NCI-H1436 (cell line): ENCODE results near the gene GPC1.
A peak's percentile ranks its signal among the peaks of the same experiment; 100 is the strongest.

Experiments
- DNase-seq: peaks from one replicate; lab custom pipeline; 2025; lab: John Stamatoyannopoulos, UW

GPC1 gene

DNA sequence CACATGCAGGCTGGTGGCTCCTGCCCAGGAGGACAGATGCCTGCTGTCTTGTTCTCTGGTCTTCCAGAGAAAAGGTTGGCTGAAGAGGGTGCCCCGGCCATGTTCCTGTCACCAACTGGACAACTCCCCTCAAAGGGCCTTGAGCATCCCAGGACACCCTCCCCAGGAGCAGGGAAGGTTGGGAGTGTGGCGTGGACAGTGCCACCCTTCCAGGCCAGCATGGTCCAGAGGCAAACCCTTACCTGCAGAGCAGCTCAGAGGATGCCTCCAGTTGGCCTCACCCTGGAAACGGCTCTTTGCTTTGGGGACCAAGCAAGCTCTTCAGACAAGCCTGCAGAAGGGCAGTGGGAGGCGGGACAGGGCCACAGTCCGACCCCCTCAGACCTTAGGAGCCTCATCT is 4.9 kb upstream of the GPC1 start:
- no peak for DNase-seq

DNA sequence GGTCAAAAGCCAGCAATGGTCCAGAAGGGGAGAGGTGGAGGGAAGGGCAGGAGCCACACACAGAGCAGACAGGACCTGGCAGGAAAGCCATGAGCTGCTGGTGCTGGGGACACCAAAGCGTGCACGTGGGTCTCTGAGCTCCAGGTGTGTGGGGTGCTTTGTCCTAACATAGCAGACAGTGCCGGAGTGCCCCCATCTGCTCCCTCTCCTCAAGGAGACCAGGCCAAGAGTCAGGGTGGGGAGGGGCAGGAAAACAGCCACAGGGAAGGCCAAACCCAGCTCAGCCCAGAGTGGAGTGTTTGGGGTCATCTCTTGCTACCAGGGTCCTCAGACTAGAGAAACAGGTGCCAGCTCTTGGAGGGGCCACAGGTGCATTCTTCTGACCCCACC is 4.2 kb upstream of the GPC1 start:
- DNase-seq, result no peak

DNA sequence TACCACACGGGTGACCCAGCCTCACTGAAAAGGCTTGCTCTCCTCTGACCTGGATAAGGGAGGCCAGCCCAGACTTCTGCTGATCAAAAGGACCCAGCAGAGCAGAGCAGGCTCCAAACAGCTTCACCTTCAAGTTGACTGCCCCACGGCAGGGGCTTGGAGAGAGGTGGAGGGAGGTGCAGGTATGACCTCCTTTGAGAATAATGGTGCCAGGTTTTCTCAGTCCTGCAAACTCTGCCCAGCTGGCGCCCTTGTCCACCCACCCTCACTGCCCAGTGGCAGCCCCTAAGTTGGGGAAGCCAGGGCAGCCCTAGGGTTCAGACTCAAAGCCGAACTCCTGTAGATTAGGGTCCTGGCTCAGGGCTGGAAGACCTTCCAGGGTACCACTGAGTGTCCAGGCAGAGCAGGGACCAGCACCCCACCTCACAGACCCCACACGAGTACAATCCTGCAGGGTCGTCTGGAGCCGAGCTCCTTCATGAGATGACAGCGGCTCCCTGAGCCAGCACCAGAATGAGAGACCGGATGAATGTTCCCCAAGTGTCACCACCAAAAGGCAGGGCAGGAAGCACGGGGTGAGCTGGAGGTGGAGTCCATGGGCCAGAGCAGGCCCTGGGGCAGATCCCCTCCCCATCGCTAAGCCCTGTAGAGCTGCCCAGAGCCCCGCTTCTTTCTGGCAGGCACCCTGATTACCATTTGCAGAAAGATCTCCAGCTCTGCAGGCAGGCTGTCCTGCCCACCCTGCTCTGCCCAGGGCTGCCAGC is 3.6 kb upstream of the GPC1 start:
- no peak for DNase-seq

DNA sequence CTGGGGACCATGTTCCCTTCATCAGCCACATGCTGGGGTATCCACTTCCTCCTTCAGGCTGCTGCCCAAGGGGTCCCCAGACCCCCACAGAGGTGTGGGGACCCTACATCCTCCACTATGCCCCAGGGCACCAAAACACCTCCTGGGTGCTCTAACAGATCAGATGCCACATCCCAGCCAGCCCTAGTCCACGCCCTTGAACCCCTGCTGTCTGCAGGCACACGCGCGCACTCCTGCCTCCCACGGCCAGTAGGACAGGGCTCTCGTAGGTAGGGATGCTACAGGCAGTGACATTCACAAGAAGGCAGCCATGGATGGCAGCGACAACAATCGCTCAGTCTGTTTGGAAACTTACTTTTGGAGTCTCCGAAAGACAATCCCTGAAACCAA is 3.0 kb upstream of the GPC1 start:
- DNase-seq, result no peak

DNA sequence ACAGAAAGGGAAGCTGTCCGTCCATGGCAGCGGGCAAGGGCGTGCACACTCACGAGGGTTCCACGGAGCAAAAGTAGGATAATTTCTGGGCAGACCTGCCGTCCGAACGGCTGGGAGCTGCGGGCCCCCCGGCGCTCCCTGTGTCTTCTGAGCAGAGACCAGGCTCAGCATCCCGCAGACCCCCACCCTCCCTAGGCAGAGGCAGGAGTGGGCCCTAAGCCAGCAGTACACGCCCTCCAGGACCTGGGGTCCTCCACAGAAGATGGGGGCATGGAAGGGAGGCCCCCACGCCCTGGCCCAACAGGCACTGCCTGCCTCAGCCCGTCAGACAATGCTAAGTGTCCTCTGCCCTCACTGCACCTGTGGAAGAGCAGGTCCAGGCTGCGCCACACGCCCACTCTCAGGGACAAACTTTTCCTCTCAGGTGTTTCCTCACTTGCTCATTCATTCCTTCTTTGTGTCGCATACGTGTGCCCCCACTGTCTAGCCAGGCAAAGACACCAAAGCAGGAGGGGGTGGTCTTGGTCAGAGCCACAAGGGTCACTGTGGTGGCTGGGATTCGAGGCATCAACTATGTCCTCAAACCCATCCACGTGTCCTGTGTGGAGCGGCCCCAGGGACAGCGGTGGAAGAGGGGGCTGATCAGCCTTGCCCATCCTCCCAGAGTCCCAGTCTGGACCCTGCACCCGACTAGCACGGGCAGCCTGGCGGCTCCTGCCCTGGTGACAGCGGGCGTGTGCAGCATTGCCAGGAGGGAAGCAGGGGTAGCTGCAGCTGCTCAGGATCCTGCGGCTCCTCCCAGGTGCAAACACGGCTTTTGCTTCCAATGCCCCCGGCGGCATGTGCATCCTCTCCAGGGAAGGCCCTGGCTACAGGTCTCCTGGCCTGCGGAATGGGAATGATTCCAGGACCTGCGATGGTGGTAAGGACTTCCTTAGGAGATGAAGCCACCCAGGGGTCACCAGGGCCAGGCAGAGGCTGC is 2.4 kb upstream of the GPC1 start:
- DNase-seq, result no peak

DNA sequence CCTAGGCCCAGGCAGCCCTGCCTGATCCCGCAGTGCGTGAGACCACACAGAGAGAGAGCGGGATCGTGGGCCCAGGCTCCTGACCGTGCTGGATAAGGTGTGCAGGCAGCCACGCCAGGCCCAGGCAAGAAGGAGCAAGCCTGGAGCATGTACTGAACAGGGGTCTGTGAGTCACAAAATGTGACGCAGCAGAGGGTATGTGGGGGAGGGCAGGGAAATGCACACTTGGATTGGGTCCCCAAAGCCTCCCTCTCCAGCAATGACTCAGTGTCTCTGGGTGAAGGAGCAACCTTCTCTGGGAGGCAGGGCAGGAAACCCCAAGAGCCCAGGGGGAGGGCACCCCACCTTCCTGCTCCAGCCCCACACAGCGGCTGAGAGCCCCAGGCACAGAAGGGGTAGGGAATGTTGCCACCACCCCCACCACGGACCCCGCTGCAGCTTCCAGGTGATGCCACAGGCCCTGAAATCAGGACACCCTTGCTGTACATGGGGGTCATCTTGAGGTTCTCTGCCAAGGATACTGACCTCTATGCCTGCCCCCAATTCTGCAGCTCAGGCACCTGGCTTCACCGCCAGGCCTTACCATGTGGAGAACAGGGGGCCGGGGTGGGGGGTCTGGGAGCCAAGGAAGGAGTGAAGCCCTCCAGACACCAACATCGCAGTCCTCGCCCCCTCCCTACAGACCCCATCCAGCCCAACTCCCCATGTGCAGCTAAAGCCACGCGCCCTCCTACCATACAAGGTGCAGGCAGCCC is 1.3 kb upstream of the GPC1 start:
- DNase-seq, result no peak

DNA sequence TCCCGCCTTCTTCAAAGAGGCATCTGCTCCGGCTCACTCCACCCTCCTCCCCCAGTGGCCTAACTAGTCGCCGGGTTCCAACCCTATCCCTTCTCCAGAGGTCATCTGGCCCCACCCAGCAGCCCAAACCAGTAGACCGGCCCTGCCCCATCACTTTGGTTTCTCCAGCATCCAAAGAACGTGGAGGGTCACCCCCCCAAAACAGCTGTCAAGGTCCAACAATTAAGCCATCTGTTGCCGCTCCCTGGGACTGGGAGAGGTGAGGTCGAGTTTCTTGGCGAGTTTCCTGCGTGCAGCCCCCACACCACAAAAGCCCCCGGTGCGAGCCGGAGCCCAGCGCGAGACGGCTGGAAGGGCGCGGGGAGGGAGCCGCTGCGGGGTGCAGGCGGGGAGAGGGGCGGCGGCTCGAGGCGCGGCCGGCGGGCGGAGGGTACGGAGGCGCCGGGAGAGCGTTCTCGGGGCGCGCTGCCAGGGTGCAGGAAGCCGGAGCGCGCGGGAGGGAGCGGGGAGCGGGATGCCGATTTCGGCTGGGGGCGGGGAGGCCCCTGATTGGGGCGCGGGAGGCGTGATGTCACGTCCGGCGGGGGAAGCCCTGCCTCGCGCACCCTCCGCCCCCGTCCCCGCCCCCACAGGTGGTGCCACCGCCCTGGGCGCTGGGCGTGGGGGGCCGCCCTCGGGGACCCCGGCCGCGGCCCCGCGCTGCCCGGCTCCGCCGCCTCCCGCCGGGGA is 571 bp upstream of the GPC1 start:
- DNase-seq, result peak; percentile 92

DNA sequence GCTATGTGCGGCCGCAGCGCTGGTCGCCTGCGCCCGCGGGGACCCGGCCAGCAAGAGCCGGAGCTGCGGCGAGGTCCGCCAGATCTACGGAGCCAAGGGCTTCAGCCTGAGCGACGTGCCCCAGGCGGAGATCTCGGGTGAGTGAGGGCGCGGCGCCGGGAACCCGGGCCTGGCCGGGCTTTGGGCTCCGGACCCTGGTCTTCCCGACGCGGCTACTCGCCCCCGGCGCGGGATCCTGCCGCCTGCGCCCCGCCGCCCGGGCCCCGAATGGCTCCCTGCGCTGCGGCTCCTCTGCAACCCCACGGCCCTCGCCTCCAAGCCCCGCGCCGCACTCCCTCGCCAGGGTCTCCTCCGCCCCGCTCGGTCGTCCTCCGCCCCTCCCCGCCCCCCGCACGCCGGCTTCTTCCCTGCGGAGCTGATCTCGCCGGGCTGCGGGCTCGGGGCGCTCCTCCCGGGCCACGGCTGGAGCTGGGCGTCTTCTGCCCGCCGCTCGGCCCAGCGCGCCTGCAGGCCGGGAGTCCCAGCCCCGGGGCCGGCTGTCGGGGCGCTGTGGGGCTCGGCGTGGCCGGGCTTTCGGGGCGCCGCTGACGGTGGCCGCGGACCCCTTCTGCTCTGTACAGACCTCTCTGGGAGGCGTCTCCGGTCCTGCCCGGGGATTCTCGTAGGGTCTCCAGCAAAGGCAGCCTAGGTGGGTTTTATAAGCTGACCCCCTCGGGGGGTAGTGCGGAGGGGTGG is 652 bp downstream of the GPC1 start:
- no peak for DNase-seq

DNA sequence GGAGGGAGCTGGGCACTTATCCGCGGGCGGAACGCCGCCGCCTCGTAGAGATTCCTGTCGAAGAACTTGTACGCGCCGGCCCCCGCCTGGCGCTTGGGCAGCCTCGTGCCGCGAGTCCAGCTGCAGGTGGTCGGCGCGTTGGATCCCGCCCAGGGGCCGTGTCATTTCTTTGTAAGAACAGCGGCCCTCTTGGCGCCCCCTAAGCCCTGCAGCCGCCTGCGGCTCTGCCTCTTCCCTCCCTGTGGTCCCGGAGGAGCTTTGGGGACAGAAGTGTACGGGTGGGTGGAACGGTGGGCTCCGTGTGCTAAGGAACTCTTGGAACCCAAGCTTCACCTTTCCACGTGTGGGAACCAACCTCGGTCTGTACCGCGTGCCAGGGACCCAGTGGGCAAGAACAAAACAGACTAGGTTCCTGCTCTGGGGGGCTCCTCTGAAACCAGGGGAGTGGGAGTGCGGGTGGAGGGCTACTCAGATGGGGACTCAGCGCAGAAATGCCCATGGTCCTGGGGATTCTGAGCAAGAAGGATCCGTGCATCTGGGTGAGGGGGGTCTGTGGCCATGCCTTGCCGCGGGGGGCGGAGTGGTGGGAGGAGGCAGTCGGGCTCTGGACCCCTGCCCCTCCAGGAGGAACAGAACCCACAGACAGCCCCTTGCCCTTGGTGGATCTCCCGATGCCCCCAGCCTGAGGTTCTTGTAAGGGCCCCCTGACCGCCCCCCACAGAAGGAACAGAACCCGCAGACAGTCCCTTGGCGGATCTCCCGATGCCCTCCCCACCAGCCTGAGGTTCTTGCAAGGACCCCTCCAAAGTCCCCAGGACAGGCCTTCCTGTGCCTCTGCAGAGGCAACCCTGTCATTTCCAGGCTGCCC is 1.5 kb downstream of the GPC1 start:
- no peak for DNase-seq

DNA sequence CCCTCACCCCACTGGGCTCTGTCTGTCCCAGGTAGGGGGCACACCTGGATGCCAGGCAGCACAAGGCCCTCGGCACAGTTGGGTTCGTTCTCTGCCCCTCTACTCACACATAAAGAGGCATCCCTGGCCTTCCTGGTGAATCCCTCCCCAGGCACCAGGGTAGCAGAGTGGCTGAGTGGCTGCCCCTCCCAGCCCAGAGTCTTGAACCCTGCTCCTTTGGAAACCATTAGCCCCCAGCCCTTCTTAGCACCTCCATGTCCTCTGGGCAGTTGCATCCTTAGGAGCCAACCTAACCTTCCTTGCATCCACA is 2.0 kb downstream of the GPC1 start:
- DNase-seq, result no peak

DNA sequence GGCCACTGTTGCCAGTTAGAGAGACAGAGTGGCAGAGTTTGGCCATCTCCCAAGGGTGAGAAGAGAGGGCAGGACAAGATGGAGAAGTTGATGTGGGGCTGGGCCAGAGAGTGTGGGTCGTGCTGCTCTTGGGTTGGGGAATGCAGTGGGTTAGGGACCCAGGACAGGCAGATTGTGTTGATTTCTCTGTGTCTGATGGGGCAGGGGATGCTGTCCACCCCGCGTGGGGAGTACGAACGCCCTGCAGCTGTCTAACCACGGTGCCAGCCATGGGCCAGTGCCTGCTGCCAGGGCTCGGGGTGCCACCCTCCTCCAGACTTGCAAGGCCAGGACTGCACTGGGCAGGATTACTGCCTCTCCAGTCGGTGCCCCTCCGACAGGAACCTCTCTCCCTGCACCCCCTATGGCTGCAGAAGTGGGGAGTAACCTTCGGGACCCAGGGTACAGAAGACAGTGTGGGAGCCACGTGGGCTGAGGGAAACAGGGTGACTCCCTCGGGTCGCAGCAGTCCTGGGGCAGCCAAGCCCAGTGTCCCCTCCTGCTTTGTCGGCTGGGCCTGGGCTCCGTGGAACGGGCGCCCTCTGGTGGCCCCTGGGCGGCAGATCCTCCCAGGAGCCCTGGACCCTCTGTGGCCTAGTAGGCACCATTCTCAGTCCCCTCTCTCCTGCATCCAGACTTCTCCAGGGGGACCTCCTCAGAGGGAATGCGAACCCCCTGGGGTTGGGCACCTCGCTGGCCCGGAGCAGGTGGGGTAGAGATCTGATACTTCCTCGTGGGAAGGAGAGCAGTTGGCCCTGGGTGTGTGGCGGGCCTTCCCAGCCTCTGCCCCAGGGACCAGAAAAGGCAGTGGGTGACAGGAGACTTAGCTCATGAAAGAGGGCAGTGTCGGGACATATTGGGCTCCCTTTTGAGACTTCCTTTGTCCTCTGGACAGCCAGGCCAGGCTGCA is 2.7 kb downstream of the GPC1 start:
- peak; percentile 59 for DNase-seq

DNA sequence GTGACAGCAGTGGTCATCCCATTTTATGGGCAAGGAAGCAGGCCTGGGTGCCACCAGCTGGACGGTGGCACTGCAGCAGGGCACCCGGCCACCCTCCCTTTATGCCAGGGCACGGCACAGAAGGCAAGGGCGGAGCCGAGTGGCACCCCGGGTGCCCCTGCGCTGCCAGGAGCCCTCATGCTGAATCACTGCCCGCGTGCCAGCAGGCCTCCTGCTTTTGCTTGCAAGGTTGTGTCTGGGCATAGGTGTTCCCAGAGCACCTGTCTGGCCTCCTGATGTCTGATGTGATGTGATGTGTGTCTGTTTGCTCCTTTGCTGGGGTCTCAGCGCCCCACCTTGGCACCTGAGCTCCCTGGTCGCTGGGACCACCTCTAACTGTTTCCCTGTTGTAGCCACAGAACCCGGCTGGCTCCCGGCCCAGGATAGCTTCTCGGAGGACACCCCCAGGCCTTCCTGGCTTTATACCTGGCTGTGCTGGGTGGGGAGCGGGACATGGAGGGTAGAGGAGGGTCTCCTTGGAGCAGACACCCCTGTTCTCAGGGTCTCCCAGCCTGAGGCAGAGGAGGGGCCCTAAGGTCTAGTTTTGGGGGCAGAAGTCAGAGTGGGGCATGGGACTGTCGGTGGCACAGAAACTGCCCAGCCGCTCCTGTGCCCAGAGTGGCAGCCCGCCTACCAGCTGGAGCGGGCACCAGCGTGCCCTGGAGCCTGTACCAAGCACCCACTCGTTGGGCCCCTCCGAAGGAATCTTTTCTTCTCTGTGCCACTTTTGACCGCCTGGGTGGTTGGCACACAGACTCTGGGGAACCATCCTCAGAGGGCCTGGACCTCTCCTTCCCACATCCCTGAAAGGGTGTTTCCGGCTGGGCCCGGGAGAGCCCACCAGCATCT is 3.6 kb downstream of the GPC1 start:
- DNase-seq, result no peak

DNA sequence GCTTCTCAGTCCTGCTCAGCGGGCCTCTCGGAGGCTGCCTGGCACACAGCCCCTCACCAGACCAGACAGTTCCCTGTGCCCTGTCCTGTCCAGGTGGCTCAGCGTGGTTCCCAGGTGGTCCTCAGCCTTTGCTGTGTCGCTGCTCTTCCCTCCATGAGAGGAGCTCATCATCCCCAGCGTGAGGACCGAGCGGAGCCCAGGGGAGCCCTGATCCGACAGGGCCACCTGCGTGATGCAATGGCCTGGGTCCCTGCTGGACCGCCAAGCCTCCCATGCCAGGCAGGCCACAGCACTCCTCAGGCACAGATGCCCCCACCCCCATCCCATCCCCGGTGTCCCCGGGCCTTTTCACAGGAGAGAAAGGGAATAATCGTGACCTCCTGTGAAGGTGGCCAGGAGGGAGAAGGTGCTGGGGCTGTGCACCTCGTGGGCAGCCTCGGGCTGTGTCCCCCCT is 4.3 kb downstream of the GPC1 start:
- DNase-seq, result no peak

DNA sequence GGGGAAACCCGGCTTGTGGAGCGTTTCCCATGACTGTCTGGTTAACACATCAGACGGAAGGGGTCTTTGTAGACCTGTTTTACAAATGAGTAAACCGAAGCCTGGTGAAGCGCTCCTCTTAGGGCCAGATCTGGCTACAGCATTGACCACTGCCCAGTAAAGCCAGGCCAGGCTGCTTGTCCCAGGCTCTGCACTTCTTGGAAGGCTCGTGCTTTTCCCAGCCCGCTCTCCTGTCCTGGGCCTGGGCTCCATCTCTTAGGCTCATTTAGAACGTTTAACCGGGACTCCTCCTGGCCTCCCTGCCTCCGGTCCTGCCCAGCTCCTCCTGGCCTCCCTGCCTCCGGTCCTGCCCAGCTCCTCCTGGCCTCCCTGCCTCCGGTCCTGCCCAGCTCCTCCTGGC is 4.8 kb downstream of the GPC1 start:
- no peak for DNase-seq

DNA sequence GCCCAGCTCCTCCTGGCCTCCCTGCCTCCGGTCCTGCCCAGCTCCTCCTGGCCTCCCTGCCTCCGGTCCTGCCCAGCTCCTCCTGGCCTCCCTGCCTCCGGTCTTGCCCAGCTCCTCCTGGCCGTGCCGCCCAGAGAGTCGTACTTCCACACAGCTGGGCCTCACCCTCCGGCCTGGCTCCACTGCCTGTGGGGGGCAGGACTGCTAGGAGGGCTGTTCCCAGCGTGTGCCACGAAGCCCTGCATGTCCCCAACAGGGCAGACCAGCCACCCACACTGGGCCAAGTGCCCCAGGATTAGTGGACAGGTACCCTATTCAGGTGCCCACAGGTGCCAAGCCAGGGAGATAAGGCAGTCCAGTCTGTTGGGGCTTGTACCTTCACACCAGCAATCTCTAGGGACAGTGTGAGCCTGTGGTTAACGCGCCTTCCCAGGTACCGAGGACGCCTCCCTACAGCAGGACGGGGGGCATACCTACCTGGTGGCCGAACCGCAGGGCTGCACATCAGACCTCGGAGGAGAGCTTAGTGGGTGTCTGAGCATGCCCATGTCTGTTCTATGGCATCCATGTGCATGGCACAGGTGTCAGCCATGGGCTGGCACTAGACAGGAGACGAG is 5.3 kb downstream of the GPC1 start:
- no peak for DNase-seq

DNA sequence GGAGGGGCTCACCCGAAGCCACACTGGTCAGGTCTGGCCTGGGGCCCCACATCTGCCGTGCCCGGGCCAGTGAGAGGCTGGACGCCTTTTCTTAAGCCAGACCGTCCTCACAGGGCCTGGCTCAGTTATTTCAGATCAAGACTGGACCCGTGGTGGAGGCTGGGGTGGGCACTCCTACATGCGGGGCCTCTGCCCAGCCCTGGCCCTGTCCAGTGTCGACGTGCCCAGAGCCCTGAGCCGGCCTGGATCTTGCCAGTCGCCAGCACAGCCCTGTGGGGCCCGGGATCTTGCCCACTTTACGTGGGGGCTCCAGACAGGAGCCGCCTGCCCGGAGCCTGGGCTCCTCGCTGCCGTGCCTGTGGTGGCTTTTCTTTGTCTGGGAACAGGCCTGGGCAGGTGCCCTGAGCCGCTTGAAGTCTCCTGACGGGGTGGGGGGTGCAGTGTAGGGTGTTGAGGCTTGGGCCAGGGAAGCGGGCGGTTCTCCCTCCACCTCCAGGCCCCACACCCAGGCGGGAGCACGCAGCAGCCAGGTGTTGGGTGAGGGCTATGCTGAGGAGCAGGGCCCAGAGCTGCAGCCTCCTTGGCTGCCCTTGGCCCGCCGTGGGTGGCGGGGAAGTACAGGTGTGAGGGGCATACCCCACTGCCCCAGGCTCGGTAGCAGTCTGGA is 6.0 kb downstream of the GPC1 start:
- no peak for DNase-seq

DNA sequence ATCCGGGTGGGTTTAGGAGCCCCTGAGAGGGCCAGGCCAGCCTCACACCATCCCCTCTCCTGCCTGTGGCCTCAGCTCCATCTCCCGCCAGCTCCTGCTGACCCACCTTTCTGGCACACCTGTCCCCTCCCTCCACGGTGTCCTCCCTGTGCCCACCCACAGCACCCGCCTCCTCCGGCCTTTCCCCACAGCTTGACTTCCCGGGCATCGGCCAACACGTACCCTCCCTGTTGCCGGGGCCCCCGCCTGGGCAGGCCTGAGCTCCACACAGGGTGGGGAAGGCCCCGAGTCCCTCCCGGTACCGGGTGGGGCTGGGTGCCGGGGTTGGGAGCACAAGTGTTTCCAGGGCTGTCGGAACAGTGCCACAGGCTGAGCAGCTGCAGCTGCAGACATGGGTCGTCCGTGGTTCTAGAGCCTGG is 6.5 kb downstream of the GPC1 start:
- DNase-seq, result no peak
